Body of pancreas (tissue), 4 donors: Measurements from ENCODE around the gene LAMA2.

Experiments
- CTCF ChIP-seq, 7 experiments: fragments of 450-650 bp in 4 of 7; fragments of 200-600 bp in 3 of 7; sonication (generic) in 3 of 7; IDR thresholded peaks; one replicate each; pipeline ENCODE4 v1.5.1; 2016 to 2019; ENCODE audit warnings: antibody characterized with exemption in 7 of 7
- POLR2A ChIP-seq, 3 donors: fragments of 450-650 bp; IDR thresholded peaks; one replicate each; pipeline ENCODE4 v1.6.1; 2016; ENCODE audit warnings: antibody characterized with exemption in 3 of 3, mild to moderate bottlenecking in 2 of 3

DNA sequence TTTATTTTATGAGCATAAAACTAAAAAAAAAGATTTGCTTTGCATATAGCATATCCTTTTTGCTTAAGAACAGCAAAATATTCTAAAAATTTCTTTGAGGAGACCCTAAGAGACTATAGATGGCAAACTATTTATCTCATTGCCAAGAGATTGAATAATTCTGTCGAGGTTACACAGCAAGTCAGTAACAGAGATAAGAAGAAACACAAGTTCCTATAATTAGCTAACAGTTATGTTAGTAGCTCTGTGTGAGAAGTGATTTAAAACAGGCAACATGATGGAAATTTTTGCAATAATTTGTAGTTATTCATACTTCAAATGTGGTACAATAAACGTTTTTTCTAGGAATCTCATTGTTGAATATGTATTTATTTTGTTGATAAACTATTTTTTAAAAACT is 9.1 kb downstream of the LAMA2 start:
- TF ChIP-seq CTCF (IDR thresholded peaks at IDR 0.05) (no peak), POLR2A (IDR thresholded peaks at IDR 0.05) (no peak)
